ENCODE data around the gene SORBS2. TPM values are rescaled to one million over a fixed set of nuclear protein-coding genes. Genes with fewer than 3 reads are reported as not detected.

SORBS2 gene
- total RNA-seq, 4 donors from 2014 or later: 92.7 to 234 (median 122) TPM

DNA sequence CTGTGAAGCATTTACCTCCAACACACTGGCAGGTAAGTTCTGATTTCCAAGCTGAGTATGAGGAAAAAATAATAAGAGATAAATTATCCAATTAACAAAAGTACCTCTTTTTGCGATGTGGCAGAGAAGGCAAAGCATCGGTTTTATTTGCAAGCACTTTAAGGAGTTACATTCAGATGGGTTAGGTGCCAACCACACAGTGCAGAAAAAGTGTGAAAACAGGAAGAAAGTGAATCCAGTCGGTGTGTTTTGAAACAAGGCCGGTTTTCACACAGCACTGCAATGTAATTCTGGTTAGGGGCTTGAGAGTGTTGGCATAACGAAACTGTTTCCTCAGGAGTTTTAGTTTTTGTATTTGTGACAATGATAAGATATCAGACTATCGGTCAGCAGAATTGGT is 145.8 kb downstream of the SORBS2 start:
- 81 to 83% methylated on average over 6 of the region's 6 CpGs for WGBS, 2 donors (ENCODE audit: low coverage in 1 of 2)
- TF ChIP-seq EP300 (IDR thresholded peaks at IDR 0.05; ENCODE audit: low read depth): no peak
- TF ChIP-seq, protein P1, sequence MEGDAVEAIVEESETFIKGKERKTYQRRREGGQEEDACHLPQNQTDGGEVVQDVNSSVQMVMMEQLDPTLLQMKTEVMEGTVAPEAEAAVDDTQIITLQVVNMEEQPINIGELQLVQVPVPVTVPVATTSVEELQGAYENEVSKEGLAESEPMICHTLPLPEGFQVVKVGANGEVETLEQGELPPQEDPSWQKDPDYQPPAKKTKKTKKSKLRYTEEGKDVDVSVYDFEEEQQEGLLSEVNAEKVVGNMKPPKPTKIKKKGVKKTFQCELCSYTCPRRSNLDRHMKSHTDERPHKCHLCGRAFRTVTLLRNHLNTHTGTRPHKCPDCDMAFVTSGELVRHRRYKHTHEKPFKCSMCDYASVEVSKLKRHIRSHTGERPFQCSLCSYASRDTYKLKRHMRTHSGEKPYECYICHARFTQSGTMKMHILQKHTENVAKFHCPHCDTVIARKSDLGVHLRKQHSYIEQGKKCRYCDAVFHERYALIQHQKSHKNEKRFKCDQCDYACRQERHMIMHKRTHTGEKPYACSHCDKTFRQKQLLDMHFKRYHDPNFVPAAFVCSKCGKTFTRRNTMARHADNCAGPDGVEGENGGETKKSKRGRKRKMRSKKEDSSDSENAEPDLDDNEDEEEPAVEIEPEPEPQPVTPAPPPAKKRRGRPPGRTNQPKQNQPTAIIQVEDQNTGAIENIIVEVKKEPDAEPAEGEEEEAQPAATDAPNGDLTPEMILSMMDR (IDR thresholded peaks at IDR 0.05): no peak
- no peak for TF ChIP-seq POLR2A (IDR thresholded peaks at IDR 0.05)
- TF ChIP-seq POLR2AphosphoS5 (IDR thresholded peaks at IDR 0.05): no peak
- Histone ChIP-seq H3K9me3 (no peaks in the 10 kb centered on the region), H3K4me1 (no peaks in the 10 kb centered on the region), H3K27ac (no peak overlapping the region), H3K36me3 (no peaks in the 10 kb centered on the region), H3K4me3 (no peak overlapping the region), H3K27me3 (no peaks in the 10 kb centered on the region)
- no peak for DNase-seq
- in situ Hi-C loops (cut with MboI; ENCODE audit: low pct_ligation_motif_present in 1 of 4, low pct_unique_long_range_greater_than_20kb in 1 of 4, low sequenced_read_pairs in 3 of 4) (no loop called here), intact Hi-C loops (cut with DNase I; ENCODE audit: low total_unique reads) (no loop called here)

DNA sequence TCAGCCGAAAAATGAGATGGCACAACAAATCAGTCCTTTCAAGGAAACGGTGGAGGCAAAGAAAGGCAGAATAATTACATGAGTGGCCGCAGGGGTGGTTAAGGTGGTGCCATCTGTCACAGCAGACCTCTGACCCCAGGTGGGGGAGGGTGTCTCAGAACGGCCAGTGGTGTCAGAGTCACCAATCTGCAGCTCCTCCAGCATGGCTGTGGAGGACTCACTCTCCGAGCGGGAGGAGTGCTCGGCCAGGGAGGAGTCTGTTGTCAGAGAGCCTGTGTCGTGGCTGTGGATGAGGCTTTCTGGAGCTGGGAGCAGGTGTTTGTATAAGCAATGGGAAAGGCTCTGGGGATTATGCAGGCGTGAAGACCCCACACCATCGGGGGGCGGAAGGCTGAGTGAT is 146.3 kb downstream of the SORBS2 start:
- H3K27ac ChIP-seq: no peak overlapping the region
- intact Hi-C loops (cut with DNase I; ENCODE audit: low total_unique reads): no loop called here
- no peaks in the 10 kb centered on the region for H3K27me3 ChIP-seq
- no peaks in the 10 kb centered on the region for H3K9me3 ChIP-seq
- in situ Hi-C loops (cut with MboI; ENCODE audit: low pct_ligation_motif_present in 1 of 4, low pct_unique_long_range_greater_than_20kb in 1 of 4, low sequenced_read_pairs in 3 of 4): no loop called here
- no peak overlapping the region for H3K4me3 ChIP-seq
- 79 to 90% methylated on average over 4 to 11 of the region's 11 CpGs for WGBS, 2 donors (ENCODE audit: low coverage in 1 of 2)
- DNase-seq: no peak
- H3K4me1 ChIP-seq: no peaks in the 10 kb centered on the region
- H3K36me3 ChIP-seq: no peaks in the 10 kb centered on the region
- no peak for TF ChIP-seq POLR2AphosphoS5 (IDR thresholded peaks at IDR 0.05)
- TF ChIP-seq POLR2A (IDR thresholded peaks at IDR 0.05): no peak
- TF ChIP-seq, protein P1 (IDR thresholded peaks at IDR 0.05): no peak

DNA sequence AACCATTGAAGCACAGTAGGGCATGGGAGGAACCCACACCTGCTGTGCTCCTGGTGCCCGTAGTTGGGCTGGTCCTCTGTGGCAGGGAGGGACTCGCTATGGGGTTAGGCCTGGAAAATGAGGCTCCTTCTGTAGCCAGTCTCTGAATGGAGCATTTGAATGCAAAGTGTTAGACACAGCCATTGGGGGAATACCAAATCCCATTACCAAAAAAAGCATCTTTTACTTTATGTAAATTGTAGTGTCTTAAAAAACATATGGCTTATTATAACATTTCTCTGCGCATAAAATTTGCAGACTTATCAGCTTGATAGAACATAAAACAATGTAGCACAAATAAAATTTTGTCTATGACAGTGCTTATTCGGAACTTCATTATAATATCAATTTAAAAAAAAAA is 147.5 kb downstream of the SORBS2 start:
- Histone ChIP-seq H3K9me3 (no peaks in the 10 kb centered on the region), H3K4me1 (no peaks in the 10 kb centered on the region), H3K4me3 (no peak overlapping the region), H3K36me3 (no peaks in the 10 kb centered on the region), H3K27me3 (no peaks in the 10 kb centered on the region), H3K27ac (no peak overlapping the region)
- DNase-seq: no peak
- intact Hi-C loops (cut with DNase I; ENCODE audit: low total_unique reads) (no loop called here), in situ Hi-C loops (cut with MboI; ENCODE audit: low pct_ligation_motif_present in 1 of 4, low pct_unique_long_range_greater_than_20kb in 1 of 4, low sequenced_read_pairs in 3 of 4) (no loop called here)
- TF ChIP-seq EP300 (IDR thresholded peaks at IDR 0.05; ENCODE audit: low read depth) (no peak), POLR2A (IDR thresholded peaks at IDR 0.05) (no peak), POLR2AphosphoS5 (IDR thresholded peaks at IDR 0.05) (no peak)
- TF ChIP-seq, protein P1 (IDR thresholded peaks at IDR 0.05): no peak
- 87% methylated on average over 4 of the region's 4 CpGs for WGBS, 2 donors (ENCODE audit: low coverage in 1 of 2)

DNA sequence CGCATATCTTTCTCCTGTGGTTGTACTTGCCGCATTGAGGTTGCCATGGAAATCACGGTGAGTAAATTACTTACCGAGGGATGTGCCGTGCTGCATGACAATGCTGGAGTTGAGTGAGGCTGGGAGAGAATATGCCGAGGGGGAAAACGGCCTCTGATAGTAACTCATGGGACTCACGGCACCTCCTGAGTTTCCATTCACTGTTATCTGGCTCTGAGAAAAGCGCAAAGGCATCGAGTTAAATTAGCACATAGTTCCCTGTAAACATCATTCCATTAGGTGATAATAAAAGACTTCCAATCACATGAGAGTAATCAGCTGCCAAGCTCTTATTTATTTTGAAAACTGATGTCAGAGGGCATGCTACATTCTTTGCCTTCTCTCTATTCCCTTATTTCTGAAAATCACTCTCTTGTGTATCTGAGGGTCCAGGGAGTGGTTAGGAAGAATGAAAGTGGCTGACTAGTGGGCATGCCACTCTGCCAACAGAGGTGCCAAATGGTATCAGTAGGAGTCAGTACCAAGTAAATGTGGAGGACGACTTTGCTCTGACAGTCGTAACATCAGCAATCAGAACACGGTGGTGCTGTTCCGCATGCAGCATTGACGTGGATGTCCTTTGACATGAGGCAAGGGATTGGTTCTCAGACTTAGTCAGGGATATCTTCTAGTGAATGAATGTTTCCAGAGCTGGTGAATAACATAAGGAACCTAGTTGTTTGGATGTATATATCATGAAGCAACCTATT is 149.8 kb downstream of the SORBS2 start:
- DNase-seq: no peak
- Histone ChIP-seq H3K27ac (peak overlapping the region in 1 of 4 donors; percentile 30), H3K4me1 (no peaks in the 10 kb centered on the region), H3K36me3 (no peaks in the 10 kb centered on the region), H3K27me3 (no peaks in the 10 kb centered on the region), H3K9me3 (no peaks in the 10 kb centered on the region), H3K4me3 (no peak overlapping the region)
- in situ Hi-C loops (cut with MboI; ENCODE audit: low pct_ligation_motif_present in 1 of 4, low pct_unique_long_range_greater_than_20kb in 1 of 4, low sequenced_read_pairs in 3 of 4) (no loop called here), intact Hi-C loops (cut with DNase I; ENCODE audit: low total_unique reads) (no loop called here)
- TF ChIP-seq POLR2A (IDR thresholded peaks at IDR 0.05) (no peak), EP300 (IDR thresholded peaks at IDR 0.05; ENCODE audit: low read depth) (no peak), POLR2AphosphoS5 (IDR thresholded peaks at IDR 0.05) (no peak)
- TF ChIP-seq, protein P1 (IDR thresholded peaks at IDR 0.05): no peak
- WGBS, 2 donors (ENCODE audit: low coverage in 1 of 2): 95% methylated on average over 15 of the region's 15 CpGs; no CpG with 5 or more reads in 1 of the 2 donors

Measured in transverse colon (tissue), 4 donors.